HCT116 (cell line): Measurements from ENCODE around the gene SLC25A13. TPM values are rescaled to one million over a fixed set of nuclear protein-coding genes. Genes with fewer than 3 reads are reported as not detected.

Experiments used
- ATAC-seq: fragments of 200-7000 bp; cut with Tn5 transposase; 2 replicates; pipeline ENCODE4 v1.9.1; 2020; ENCODE audit warnings: mild to moderate bottlenecking, moderate library complexity
- BruUV-seq: library from RNA; stranded (reverse); fragments of 400-500 nt; replicated peaks from 2 replicates; lab custom pipeline; 2021; lab: Mats Ljungman, UMichigan
- CTCF ChIA-PET: fragments of 300-600 bp; sonication (Branson Sonifier 250); formaldehyde crosslinking; loops from one replicate; lab custom pipeline; 2021; ENCODE audit warnings: antibody characterized with exemption; lab: Charles Lee
- POLR2A ChIA-PET: fragments of 300-600, 350-600 bp; sonication (Branson Sonifier 250); formaldehyde crosslinking; loops from one replicate; lab custom pipeline; 2021; ENCODE audit warnings: antibody characterized with exemption; lab: Charles Lee
- RAD21 ChIA-PET, 2 experiments: fragments of 300-600 bp; sonication (Branson Sonifier 250); formaldehyde crosslinking; loops; one replicate each; lab custom pipeline; 2023; ENCODE audit warnings: low total read pairs in 2 of 2; ENCODE audit not compliant: uncharacterized antibody in 2 of 2, unreplicated experiment in 2 of 2, low non-redundant PET in 1 of 2; lab: Charles Lee
- DNase-seq: peaks from one replicate; pipeline ENCODE4 v3.0.0-alpha.2; 2010; ENCODE audit warnings: low read depth, low spot score
- H2AFZ ChIP-seq: fragments of 200-600 bp; shearing (Covaris generic), sonication (generic); 2 replicates; pipeline ENCODE4 v1.6.1; 2017; ENCODE audit warnings: low read depth, mixed run types, mixed read lengths, antibody characterized with exemption, low read length; ENCODE audit not compliant: poor library complexity, severe bottlenecking
- H3K27ac ChIP-seq: 2 replicates; pipeline ENCODE4 v1.5.1; 2012; ENCODE audit warnings: low read depth, low read length
- H3K27me3 ChIP-seq: fragments of 200-600 bp; sonication (generic); 2 replicates; pipeline ENCODE4 v1.6.1; 2016; ENCODE audit warnings: mixed run types, low read length, mixed read lengths; ENCODE audit not compliant: insufficient read depth
- H3K36me3 ChIP-seq, 2 experiments: fragments of 200-500 bp in 1 of 2; fragments of 200-600 bp in 1 of 2; sonication (Bioruptor generic) in 1 of 2; sonication (generic) in 1 of 2; 2 replicates each; pipeline versions ENCODE4 v1.5.1 to v1.6.1; 2014 to 2016; ENCODE audit warnings: low read length in 2 of 2, inconsistent platforms in 1 of 2, mixed read lengths in 1 of 2, mixed run types in 1 of 2; ENCODE audit not compliant: insufficient read depth in 2 of 2, control insufficient read depth in 1 of 2
- H3K4me1 ChIP-seq, 2 experiments: fragments of 200-600 bp in 1 of 2; sonication (generic) in 1 of 2; 2 replicates each; pipeline versions ENCODE4 v1.5.1 to v1.6.1; 2012 to 2017; ENCODE audit warnings: low read length in 2 of 2, inconsistent platforms in 1 of 2, mild to moderate bottlenecking in 1 of 2, mixed read lengths in 1 of 2, mixed run types in 1 of 2, moderate library complexity in 1 of 2; ENCODE audit not compliant: insufficient read depth in 2 of 2, control insufficient read depth in 1 of 2
- H3K4me2 ChIP-seq: fragments of 200-600 bp; sonication (generic); 2 replicates; pipeline ENCODE4 v1.6.1; 2017; ENCODE audit warnings: mixed run types, low read length, mixed read lengths
- H3K4me3 ChIP-seq, 2 experiments: fragments of 200-600 bp in 1 of 2; sonication (generic) in 1 of 2; replicated peaks in 1 of 2; 2 replicates each; pipeline ENCODE4 v1.5.1; 2011 to 2016; ENCODE audit warnings: low read length in 2 of 2, control low read depth in 1 of 2, low read depth in 1 of 2, mild to moderate bottlenecking in 1 of 2, mixed read lengths in 1 of 2, mixed run types in 1 of 2
- H3K79me2 ChIP-seq: fragments of 200-600 bp; sonication (generic); 2 replicates; pipeline ENCODE4 v1.6.1; 2017; ENCODE audit warnings: mild to moderate bottlenecking, mixed run types, low read length, moderate library complexity, mixed read lengths; ENCODE audit not compliant: insufficient read depth
- H3K9ac ChIP-seq: fragments of 200-600 bp; sonication (generic); 2 replicates; pipeline ENCODE4 v1.6.1; 2016; ENCODE audit warnings: low read length, mixed read lengths
- H3K9me2 ChIP-seq: fragments of 200-600 bp; sonication (generic), shearing (Covaris generic); 2 replicates; pipeline ENCODE4 v1.6.1; 2017; ENCODE audit warnings: mixed run types, mild to moderate bottlenecking, moderate library complexity; ENCODE audit not compliant: insufficient read depth
- H3K9me3 ChIP-seq, 2 experiments: fragments of 200-500 bp in 1 of 2; fragments of 200-600 bp in 1 of 2; sonication (Bioruptor generic) in 1 of 2; sonication (generic) in 1 of 2; 2 replicates each; pipeline ENCODE4 v1.6.1; 2014 to 2017; ENCODE audit warnings: low read length in 2 of 2, mixed read lengths in 2 of 2, inconsistent platforms in 1 of 2, low read depth in 1 of 2, mild to moderate bottlenecking in 1 of 2, mixed run types in 1 of 2, moderate library complexity in 1 of 2; ENCODE audit not compliant: control insufficient read depth in 1 of 2, insufficient read depth in 1 of 2
- H4K20me1 ChIP-seq: fragments of 200-600 bp; sonication (generic), shearing (Covaris generic); 2 replicates; pipeline ENCODE4 v1.6.1; 2017; ENCODE audit warnings: mixed run types, mild to moderate bottlenecking, moderate library complexity; ENCODE audit not compliant: insufficient read depth
- CBX3 ChIP-seq: IDR thresholded peaks from 2 replicates; pipeline ENCODE4 v1.6.1; 2012; ENCODE audit warnings: low read depth
- CEBPB ChIP-seq: IDR thresholded peaks from 2 replicates; pipeline ENCODE4 v1.6.1; 2012; ENCODE audit warnings: low read depth
- CTCF ChIP-seq, 3 experiments: fragments of 200-600 bp in 1 of 3; sonication (generic) in 1 of 3; IDR thresholded peaks in 2 of 3; conservative IDR thresholded peaks in 1 of 3; 2 replicates each; pipeline ENCODE4 v1.5.1; 2012 to 2017; ENCODE audit warnings: low read depth in 2 of 3, low read length in 2 of 3, antibody characterized with exemption in 1 of 3, borderline replicate concordance in 1 of 3, control low read depth in 1 of 3, mild to moderate bottlenecking in 1 of 3, mixed read lengths in 1 of 3, mixed run types in 1 of 3, moderate library complexity in 1 of 3; ENCODE audit not compliant: insufficient read depth in 1 of 3
- EGR1 ChIP-seq: IDR thresholded peaks from 2 replicates; pipeline ENCODE4 v1.6.1; 2012; ENCODE audit warnings: low read depth
- ELF1 ChIP-seq: IDR thresholded peaks from 2 replicates; pipeline ENCODE4 v1.6.1; 2012; ENCODE audit warnings: low read depth, borderline replicate concordance
- EZH2phosphoT487 ChIP-seq: fragments of 200-600 bp; IDR thresholded peaks from 2 replicates; pipeline ENCODE4 v1.6.1; 2018; ENCODE audit warnings: antibody characterized with exemption, borderline replicate concordance
- FOSL1 ChIP-seq: IDR thresholded peaks from 2 replicates; pipeline ENCODE4 v1.6.1; 2012; ENCODE audit warnings: low read depth
- MAX ChIP-seq: IDR thresholded peaks from 2 replicates; pipeline ENCODE4 v1.6.1; 2012
- POLR2A ChIP-seq: IDR thresholded peaks from 2 replicates; pipeline ENCODE4 v1.7.0; 2011; ENCODE audit warnings: borderline replicate concordance; ENCODE audit not compliant: insufficient read depth, insufficient read length; ENCODE audit errors: extremely low read depth
- POLR2AphosphoS5 ChIP-seq: IDR thresholded peaks from 2 replicates; pipeline ENCODE4 v1.6.1; 2011; ENCODE audit warnings: mild to moderate bottlenecking, low read depth, low read length, moderate library complexity
- RAD21 ChIP-seq: IDR thresholded peaks from 2 replicates; pipeline ENCODE4 v1.6.1; 2012; ENCODE audit warnings: low read depth, mild to moderate bottlenecking
- REST ChIP-seq: IDR thresholded peaks from 2 replicates; pipeline ENCODE4 v1.6.1; 2012; ENCODE audit warnings: low read depth
- SIN3A ChIP-seq: IDR thresholded peaks from 2 replicates; pipeline ENCODE4 v1.6.1; 2012; ENCODE audit warnings: low read depth
- SP1 ChIP-seq: IDR thresholded peaks from 2 replicates; pipeline ENCODE4 v1.6.1; 2012; ENCODE audit warnings: low read depth
- SRF ChIP-seq: IDR thresholded peaks from 2 replicates; pipeline ENCODE4 v1.6.1; 2012; ENCODE audit warnings: low read depth
- YY1 ChIP-seq: IDR thresholded peaks from 2 replicates; pipeline ENCODE4 v1.6.1; 2011; ENCODE audit warnings: low read length, low read depth, moderate library complexity, mild to moderate bottlenecking; ENCODE audit not compliant: insufficient replicate concordance; ENCODE audit errors: extremely low read depth
- ZBTB33 ChIP-seq: IDR thresholded peaks from 2 replicates; pipeline ENCODE4 v1.6.1; 2011; ENCODE audit warnings: mild to moderate bottlenecking, low read length, moderate library complexity; ENCODE audit not compliant: insufficient replicate concordance; ENCODE audit errors: extremely low read depth
- ZFX ChIP-seq: fragments of 450-650 bp; IDR thresholded peaks from 2 replicates; pipeline ENCODE4 v1.6.1; 2017
- ZNF274 ChIP-seq: fragments of 200-500 bp; sonication (Bioruptor generic); IDR thresholded peaks from 2 replicates; pipeline ENCODE4 v1.6.1; 2014; ENCODE audit warnings: mild to moderate bottlenecking, low read depth, low read length, inconsistent platforms
- intact Hi-C: fragments of 100-400 bp; cut with micrococcal nuclease; formaldehyde crosslinking; loops from 2 replicates; pipeline ENCODE4 v1.10.0; 2022
- total RNA-seq: library from RNA; stranded (reverse); gene quantifications from one replicate; pipeline ENCODE4 v1.2.1, GENCODE V29; 2021; ENCODE audit not compliant: unreplicated experiment

SLC25A13 gene
- total RNA-seq, 1 experiment from 2014 or later, result 19.3 TPM

- peaks cover 0 to 4% of the 10 kb centered on the region in 2 experiments; a peak in 3 of 4 replicates for H3K36me3 ChIP-seq
- CTCF ChIA-PET, result no interaction called here
- BruUV-seq, result no TSS peak
Measured at GRCh38 chr7:96169439-96169838, 152.5 kb downstream of the SLC25A13 start.

More at GRCh38 chr7:96169439-96169838, 152.5 kb downstream of the SLC25A13 start:
- H3K4me2 ChIP-seq, result no peak overlapping the region
- DNase-seq (no peak), ATAC-seq (no peak)
- H2AFZ ChIP-seq, result no peak overlapping the region
- intact Hi-C loops, result no loop called here
- ChIA-PET POLR2A (no interaction called here), RAD21 (no interaction called here)
- no peaks in the 10 kb centered on the region for H3K9me3 ChIP-seq
- H3K4me3 ChIP-seq, result no peak overlapping the region
- H3K27ac ChIP-seq, result no peak overlapping the region
- no peaks in the 10 kb centered on the region for H3K4me1 ChIP-seq
- no peaks in the 10 kb centered on the region for H3K79me2 ChIP-seq
- H4K20me1 ChIP-seq, result no peaks in the 10 kb centered on the region
- no peak overlapping the region for H3K9ac ChIP-seq
- no peak for TF ChIP-seq REST
- no peak for TF ChIP-seq YY1
- no peak for TF ChIP-seq ZBTB33
- no peak for TF ChIP-seq ZNF274
- TF ChIP-seq CTCF (IDR thresholded peaks at IDR 0.05 in 2 of 3, conservative IDR thresholded peaks at IDR 0.05 in 1 of 3; ENCODE audit: borderline replicate concordance in 1 of 3, insufficient read depth in 1 of 3, low read depth in 2 of 3, low read length in 2 of 3), result no peak
- TF ChIP-seq RAD21, result no peak
- TF ChIP-seq MAX, result no peak
- no peak for TF ChIP-seq ZFX
- TF ChIP-seq POLR2AphosphoS5, result no peak
- no peak for TF ChIP-seq CBX3
- TF ChIP-seq POLR2A, result no peak
- no peak for TF ChIP-seq EGR1
- TF ChIP-seq SIN3A, result no peak
- TF ChIP-seq EZH2phosphoT487, result no peak
- TF ChIP-seq ELF1, result no peak
- TF ChIP-seq CEBPB, result no peak
- TF ChIP-seq SRF, result no peak
- no peak for TF ChIP-seq SP1
- no peak for TF ChIP-seq FOSL1
- H3K9me2 ChIP-seq, result no peaks in the 10 kb centered on the region
- no peaks in the 10 kb centered on the region for H3K27me3 ChIP-seq
